SH-SY5Y (cell line): Measurements from ENCODE around the gene NELFB.

ENCODE experiments used
- GATA2 ChIP-seq: IDR thresholded peaks from 2 replicates; pipeline ENCODE4 v1.6.1; 2011; ENCODE audit warnings: mild to moderate bottlenecking, low read depth, low read length
- GATA3 ChIP-seq: IDR thresholded peaks from 2 replicates; pipeline ENCODE4 v1.6.1; 2011; ENCODE audit warnings: low read depth, mild to moderate bottlenecking, low read length, moderate library complexity

The NELFB gene

GRCh38 chr9:137236936-137237421 lies 18.1 kb upstream of the NELFB start:
- no peak for TF ChIP-seq GATA3
- no peak for TF ChIP-seq GATA2

- TF ChIP-seq GATA2 (no peak), GATA3 (no peak)
Observed at GRCh38 chr9:137237759-137238726, 17.1 kb upstream of the NELFB start.

- TF ChIP-seq GATA2 (no peak), GATA3 (no peak)
Observed at GRCh38 chr9:137240318-137240840, 14.7 kb upstream of the NELFB start.

GRCh38 chr9:137240841-137241489 lies 14.2 kb upstream of the NELFB start, which contains the start of gene TUBB4B:
Gene TUBB4B, plus strand, starts transcription at chr9:137241287. Its CDS starts 74 bp downstream, at chr9:137241361.
- TF ChIP-seq GATA2 (no peak), GATA3 (no peak)

GRCh38 chr9:137241490-137242268 lies 13.4 kb upstream of the NELFB start:
- TF ChIP-seq GATA2 (no peak), GATA3 (no peak)

- TF ChIP-seq GATA3 (no peak), GATA2 (no peak)
Observed at GRCh38 chr9:137242269-137243203, 12.6 kb upstream of the NELFB start.

GRCh38 chr9:137243626-137244485 lies 11.3 kb upstream of the NELFB start:
- TF ChIP-seq GATA2 (no peak), GATA3 (no peak)

- TF ChIP-seq GATA2 (no peak), GATA3 (no peak)
Observed at GRCh38 chr9:137244486-137245449, 10.4 kb upstream of the NELFB start.

- TF ChIP-seq GATA2, result no peak
- no peak for TF ChIP-seq GATA3
Observed at GRCh38 chr9:137245450-137246421, 9.4 kb upstream of the NELFB start.
